IMR-90 (cell line): ENCODE data around the gene MYO5A. TPM values are rescaled to one million over a fixed set of nuclear protein-coding genes. Genes with fewer than 3 reads are reported as not detected.

Experiments used
- ATAC-seq: fragments of 200-7000 bp; cut with Tn5 transposase; 2 replicates; pipeline ENCODE4 v1.9.1; 2020; ENCODE audit warnings: low read depth, mild to moderate bottlenecking, moderate library complexity
- BruUV-seq: library from RNA; stranded (reverse); fragments of 400-500 nt; replicated peaks from 2 replicates; lab custom pipeline; 2021; lab: Mats Ljungman, UMichigan
- CTCF ChIA-PET: fragments of 300-600 bp; formaldehyde crosslinking; extraction: SDS; loops from one replicate; lab custom pipeline; 2021; ENCODE audit warnings: antibody characterized with exemption; lab: Yijun Ruan, JAX
- POLR2A ChIA-PET: fragments of 300-600 bp; sonication (Branson Sonifier 250); formaldehyde crosslinking; loops from one replicate; lab custom pipeline; 2022; ENCODE audit warnings: antibody characterized with exemption; ENCODE audit not compliant: unreplicated experiment; lab: Charles Lee
- DNase-seq: peaks from one replicate; pipeline ENCODE4 v3.0.0; 2013
- H2AFZ ChIP-seq: replicated peaks from 2 replicates; pipeline ENCODE3; 2013; ENCODE audit warnings: low read length, mild to moderate bottlenecking; ENCODE audit not compliant: poor library complexity
- H2AK5ac ChIP-seq: 2 replicates; pipeline ENCODE4 v1.6.1; 2013; ENCODE audit warnings: low read depth, low read length, inconsistent platforms
- H2AK9ac ChIP-seq: replicated peaks from 2 replicates; pipeline ENCODE3; 2013; ENCODE audit warnings: mild to moderate bottlenecking, low read depth, low read length, moderate library complexity; ENCODE audit not compliant: poor library complexity
- H2BK120ac ChIP-seq: 2 replicates; pipeline ENCODE4 v1.6.1; 2013; ENCODE audit warnings: low read depth, low read length, inconsistent platforms
- H2BK15ac ChIP-seq: 3 replicates; pipeline ENCODE4 v1.6.1; 2013; ENCODE audit warnings: low read depth, low read length, inconsistent platforms
- H2BK20ac ChIP-seq: 2 replicates; pipeline ENCODE4 v1.6.1; 2013; ENCODE audit warnings: low read depth, mild to moderate bottlenecking, inconsistent platforms, low read length, moderate library complexity
- H2BK5ac ChIP-seq: 2 replicates; pipeline ENCODE4 v1.6.1; 2013; ENCODE audit warnings: mild to moderate bottlenecking, low read depth, low read length, inconsistent platforms; ENCODE audit not compliant: poor library complexity, severe bottlenecking
- H3K14ac ChIP-seq: replicated peaks from 2 replicates; pipeline ENCODE4 v1.6.1; 2013; ENCODE audit warnings: low read depth, low read length, inconsistent platforms
- H3K18ac ChIP-seq: 2 replicates; pipeline ENCODE4 v1.6.1; 2013; ENCODE audit warnings: low read depth, low read length, control low read depth
- H3K23ac ChIP-seq: 2 replicates; pipeline ENCODE4 v1.6.1; 2013; ENCODE audit warnings: low read depth, low read length, inconsistent platforms
- H3K27ac ChIP-seq: 2 replicates; pipeline ENCODE4 v1.5.1; 2013; ENCODE audit warnings: mild to moderate bottlenecking, control low read depth, low read length; ENCODE audit not compliant: insufficient read depth
- H3K27me3 ChIP-seq: 2 replicates; pipeline ENCODE4 v1.6.1; 2013; ENCODE audit warnings: low read length; ENCODE audit not compliant: control insufficient read depth, insufficient read depth
- H3K36me3 ChIP-seq: 2 replicates; pipeline ENCODE4 v1.6.1; 2013; ENCODE audit warnings: low read length, mixed read lengths; ENCODE audit not compliant: control insufficient read depth, insufficient read depth
- H3K4ac ChIP-seq: 2 replicates; pipeline ENCODE4 v1.6.1; 2013; ENCODE audit warnings: low read depth, low read length, inconsistent platforms
- H3K4me1 ChIP-seq: 2 replicates; pipeline ENCODE4 v1.6.1; 2013; ENCODE audit warnings: low read length, mixed read lengths; ENCODE audit not compliant: control insufficient read depth, insufficient read depth
- H3K4me2 ChIP-seq: 2 replicates; pipeline ENCODE4 v1.6.1; 2013; ENCODE audit warnings: low read depth, mild to moderate bottlenecking, control low read depth, low read length, moderate library complexity
- H3K4me3 ChIP-seq: 2 replicates; pipeline ENCODE4 v1.5.1; 2013; ENCODE audit warnings: low read depth, mild to moderate bottlenecking, control low read depth, low read length, moderate library complexity; ENCODE audit not compliant: insufficient read depth
- H3K56ac ChIP-seq: 2 replicates; pipeline ENCODE4 v1.6.1; 2013; ENCODE audit warnings: low read length, inconsistent platforms; ENCODE audit not compliant: insufficient read depth; ENCODE audit errors: extremely low read depth
- H3K79me1 ChIP-seq, 2 experiments: 2 replicates each; pipeline ENCODE4 v1.6.1; 2013; ENCODE audit warnings: low read length in 2 of 2, inconsistent platforms in 1 of 2, low read depth in 1 of 2
- H3K9ac ChIP-seq: 2 replicates; pipeline ENCODE4 v1.6.1; 2013; ENCODE audit warnings: low read depth, low read length, control low read depth
- H3K9me1 ChIP-seq: 2 replicates; pipeline ENCODE4 v1.6.1; 2013; ENCODE audit warnings: low read length, inconsistent platforms; ENCODE audit not compliant: insufficient read depth
- H3K9me3 ChIP-seq: 2 replicates; pipeline ENCODE4 v1.6.1; 2013; ENCODE audit warnings: low read length; ENCODE audit not compliant: control insufficient read depth, insufficient read depth
- H4K20me1 ChIP-seq: 2 replicates; pipeline ENCODE4 v1.6.1; 2013; ENCODE audit warnings: low read length, inconsistent platforms; ENCODE audit not compliant: insufficient read depth
- H4K5ac ChIP-seq: 2 replicates; pipeline ENCODE4 v1.6.1; 2013; ENCODE audit warnings: mild to moderate bottlenecking, low read depth, low read length, control low read depth
- H4K8ac ChIP-seq, 2 experiments: 2 replicates each; pipeline ENCODE4 v1.6.1; 2013; ENCODE audit warnings: low read depth in 2 of 2, low read length in 2 of 2, control low read depth in 1 of 2, inconsistent platforms in 1 of 2
- H4K91ac ChIP-seq: 2 replicates; pipeline ENCODE4 v1.6.1; 2013; ENCODE audit warnings: low read depth, low read length, inconsistent platforms; ENCODE audit not compliant: insufficient read depth
- BHLHE40 ChIP-seq: fragments of 150-350 bp; IDR thresholded peaks from 2 replicates; pipeline ENCODE4 v1.6.1; 2016; ENCODE audit warnings: mild to moderate bottlenecking, low read depth, low read length
- CEBPB ChIP-seq: IDR thresholded peaks from 2 replicates; pipeline ENCODE4 v1.6.1; 2012; ENCODE audit warnings: low read depth, low read length, improper control_type of control experiment
- CHD1 ChIP-seq: IDR thresholded peaks from 2 replicates; pipeline ENCODE4 v1.6.1; 2012; ENCODE audit warnings: low read depth, low read length, improper control_type of control experiment
- FOS ChIP-seq: fragments of 150-350 bp; IDR thresholded peaks from 2 replicates; pipeline ENCODE4 v1.6.1; 2016; ENCODE audit warnings: low read depth, low read length
- MAFK ChIP-seq: IDR thresholded peaks from 2 replicates; pipeline ENCODE4 v1.6.1; 2012; ENCODE audit warnings: low read depth, low read length, improper control_type of control experiment
- MAZ ChIP-seq: IDR thresholded peaks from 2 replicates; pipeline ENCODE4 v1.6.1; 2012; ENCODE audit warnings: low read depth, mild to moderate bottlenecking, low read length, improper control_type of control experiment, moderate library complexity, borderline replicate concordance
- MXI1 ChIP-seq: IDR thresholded peaks from 2 replicates; pipeline ENCODE4 v1.6.1; 2012; ENCODE audit warnings: low read depth, mild to moderate bottlenecking, low read length, moderate library complexity, borderline replicate concordance
- NFE2L2 ChIP-seq: fragments of 150-350 bp; IDR thresholded peaks from 2 replicates; pipeline ENCODE4 v1.6.1; 2016; ENCODE audit warnings: low read depth, mild to moderate bottlenecking, low read length
- POLR2A ChIP-seq: IDR thresholded peaks from 2 replicates; pipeline ENCODE4 v1.6.1; 2012; ENCODE audit warnings: mild to moderate bottlenecking, low read depth, low read length
- RAD21 ChIP-seq: IDR thresholded peaks from 2 replicates; pipeline ENCODE4 v1.6.1; 2012; ENCODE audit warnings: low read length, improper control_type of control experiment
- RCOR1 ChIP-seq: IDR thresholded peaks from 2 replicates; pipeline ENCODE4 v1.6.1; 2012; ENCODE audit warnings: mild to moderate bottlenecking, low read length, improper control_type of control experiment; ENCODE audit not compliant: insufficient replicate concordance
- RFX5 ChIP-seq: IDR thresholded peaks from 2 replicates; pipeline ENCODE4 v1.8.0; 2012; ENCODE audit warnings: low read depth, mild to moderate bottlenecking, low read length, moderate library complexity
- SMC3 ChIP-seq: fragments of 150-350 bp; IDR thresholded peaks from 2 replicates; pipeline ENCODE4 v1.6.1; 2016; ENCODE audit warnings: low read depth, mild to moderate bottlenecking, antibody characterized with exemption, low read length, moderate library complexity
- USF2 ChIP-seq: fragments of 150-350 bp; IDR thresholded peaks from 2 replicates; pipeline ENCODE4 v1.6.1; 2017; ENCODE audit warnings: mild to moderate bottlenecking, antibody characterized with exemption, low read length, low read depth
- WGBS, 2 experiments: methylation state at CpG; one replicate each; pipeline versions ENCODE4 v1.1.5 to v1.1.7; 2013; ENCODE audit warnings: missing lambda C conversion rate in 2 of 2; ENCODE audit not compliant: insufficient read length in 1 of 2; ENCODE audit errors: extremely low coverage in 2 of 2; 5-methylcytosine and 5-hydroxymethylcytosine counted together
- dilution Hi-C: fragments of 300-500 bp; cut with HindIII; formaldehyde crosslinking; loops from one replicate; pipeline ENCODE4 v1.14.3; 2018; ENCODE audit warnings: low sequenced_read_pairs; ENCODE audit not compliant: unreplicated experiment
- in situ Hi-C: fragments of 300-500 bp; cut with MboI; formaldehyde crosslinking; loops from 3 replicates; pipeline ENCODE4 v1.14.3; 2019; ENCODE audit warnings: low sequenced_read_pairs, inconsistent platforms, mixed read lengths
- intact Hi-C: fragments of 100-400 bp; cut with micrococcal nuclease; formaldehyde crosslinking; loops from 2 replicates; pipeline ENCODE4 v1.10.0; 2022
- polyA plus RNA-seq, 3 experiments: library from polyadenylated mRNA; depleted of rRNA; stranded (reverse); fragments of >200 nt; gene quantifications; 2 replicates each; pipeline ENCODE4 v1.2.3, GENCODE V29; 2012; ENCODE audit warnings: low replicate concordance in 1 of 3
- total RNA-seq: library from RNA; depleted of rRNA; stranded (reverse); fragments of >200 nt; gene quantifications from 2 replicates; pipeline ENCODE4 v1.2.3, GENCODE V29; 2012
- TF ChIP-seq, protein P1 (sequence below): conservative IDR thresholded peaks from 2 replicates; pipeline ENCODE4 v1.5.1; 2012; ENCODE audit warnings: mild to moderate bottlenecking, low read depth, low read length, improper control_type of control experiment
- TF ChIP-seq, protein P2 (sequence below): fragments of 150-350 bp; IDR thresholded peaks from 2 replicates; pipeline ENCODE4 v1.6.1; 2016; ENCODE audit warnings: low read depth, mild to moderate bottlenecking, low read length, moderate library complexity, borderline replicate concordance

Gene MYO5A
- total and polyA plus RNA-seq, 2 of the 4 experiments (the other 2 are of a cell fraction), result 19.4 to 69.2 TPM

- H4K5ac ChIP-seq, result no peak overlapping the region
- H3K79me1 ChIP-seq, result no peaks in the 10 kb centered on the region
- H2AK5ac ChIP-seq, result no peak overlapping the region
- ATAC-seq (no peak), DNase-seq (no peak)
- no peak overlapping the region for H3K9ac ChIP-seq
- no peak overlapping the region for H3K18ac ChIP-seq
- no peak overlapping the region for H3K23ac ChIP-seq
- no peak overlapping the region for H2BK20ac ChIP-seq
- H4K8ac ChIP-seq, result no peak overlapping the region
- intact Hi-C loops, result no loop called here
- no peak overlapping the region for H2BK120ac ChIP-seq
- peaks cover 64% of the 10 kb centered on the region for H3K27me3 ChIP-seq
- no peak overlapping the region for H4K91ac ChIP-seq
- no peaks in the 10 kb centered on the region for H3K4me1 ChIP-seq
- H2BK5ac ChIP-seq, result no peak overlapping the region
- no peaks in the 10 kb centered on the region; the same call in 1 of the 2 replicates for H3K9me1 ChIP-seq
- H4K20me1 ChIP-seq, result no peaks in the 10 kb centered on the region
- no TSS peak for BruUV-seq
- H2BK15ac ChIP-seq, result no peak overlapping the region
- no peak overlapping the region for H2AFZ ChIP-seq
- no peak overlapping the region for H3K4me3 ChIP-seq
- CTCF ChIA-PET, result no interaction called here
- dilution Hi-C loops, result no loop called here
- WGBS, 2 experiments, result 100% methylated on average over 1 of the region's 9 CpGs; no CpG with 5 or more reads in 1 of the 2 experiments
- POLR2A ChIA-PET, result no interaction called here
- H3K36me3 ChIP-seq, result no peaks in the 10 kb centered on the region
- no peak overlapping the region for H3K4ac ChIP-seq
- H3K14ac ChIP-seq, result no peak overlapping the region
- no peak overlapping the region for H2AK9ac ChIP-seq
- TF ChIP-seq SMC3, result no peak
- no peak for TF ChIP-seq FOS
- TF ChIP-seq MAFK, result no peak
- no peak for TF ChIP-seq RCOR1
- TF ChIP-seq CEBPB, result no peak
- TF ChIP-seq, protein P1, sequence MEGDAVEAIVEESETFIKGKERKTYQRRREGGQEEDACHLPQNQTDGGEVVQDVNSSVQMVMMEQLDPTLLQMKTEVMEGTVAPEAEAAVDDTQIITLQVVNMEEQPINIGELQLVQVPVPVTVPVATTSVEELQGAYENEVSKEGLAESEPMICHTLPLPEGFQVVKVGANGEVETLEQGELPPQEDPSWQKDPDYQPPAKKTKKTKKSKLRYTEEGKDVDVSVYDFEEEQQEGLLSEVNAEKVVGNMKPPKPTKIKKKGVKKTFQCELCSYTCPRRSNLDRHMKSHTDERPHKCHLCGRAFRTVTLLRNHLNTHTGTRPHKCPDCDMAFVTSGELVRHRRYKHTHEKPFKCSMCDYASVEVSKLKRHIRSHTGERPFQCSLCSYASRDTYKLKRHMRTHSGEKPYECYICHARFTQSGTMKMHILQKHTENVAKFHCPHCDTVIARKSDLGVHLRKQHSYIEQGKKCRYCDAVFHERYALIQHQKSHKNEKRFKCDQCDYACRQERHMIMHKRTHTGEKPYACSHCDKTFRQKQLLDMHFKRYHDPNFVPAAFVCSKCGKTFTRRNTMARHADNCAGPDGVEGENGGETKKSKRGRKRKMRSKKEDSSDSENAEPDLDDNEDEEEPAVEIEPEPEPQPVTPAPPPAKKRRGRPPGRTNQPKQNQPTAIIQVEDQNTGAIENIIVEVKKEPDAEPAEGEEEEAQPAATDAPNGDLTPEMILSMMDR, result no peak
- TF ChIP-seq RAD21, result no peak
- TF ChIP-seq, protein P2, sequence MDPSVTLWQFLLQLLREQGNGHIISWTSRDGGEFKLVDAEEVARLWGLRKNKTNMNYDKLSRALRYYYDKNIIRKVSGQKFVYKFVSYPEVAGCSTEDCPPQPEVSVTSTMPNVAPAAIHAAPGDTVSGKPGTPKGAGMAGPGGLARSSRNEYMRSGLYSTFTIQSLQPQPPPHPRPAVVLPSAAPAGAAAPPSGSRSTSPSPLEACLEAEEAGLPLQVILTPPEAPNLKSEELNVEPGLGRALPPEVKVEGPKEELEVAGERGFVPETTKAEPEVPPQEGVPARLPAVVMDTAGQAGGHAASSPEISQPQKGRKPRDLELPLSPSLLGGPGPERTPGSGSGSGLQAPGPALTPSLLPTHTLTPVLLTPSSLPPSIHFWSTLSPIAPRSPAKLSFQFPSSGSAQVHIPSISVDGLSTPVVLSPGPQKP, result no peak
- TF ChIP-seq MXI1, result no peak
- no peak for TF ChIP-seq RFX5
- TF ChIP-seq POLR2A, result no peak
- TF ChIP-seq NFE2L2, result no peak
- TF ChIP-seq MAZ, result no peak
- TF ChIP-seq USF2, result no peak
- no peak for TF ChIP-seq CHD1
- no peak for TF ChIP-seq BHLHE40
- H3K56ac ChIP-seq, result no peak overlapping the region
- H3K4me2 ChIP-seq, result no peak overlapping the region
- no peaks in the 10 kb centered on the region for H3K9me3 ChIP-seq
- H3K27ac ChIP-seq, result no peak overlapping the region
- in situ Hi-C loops, result no loop called here
These were observed 251.1 kb downstream of the MYO5A start for GRCh38 chr15:52277575-52277974.
